CD4-positive, alpha-beta T cell treated with Interleukin-15 for 4 hours (primary cell): ENCODE measurements around the gene REXO5.

Source experiments
- DNase-seq: peaks from one replicate; pipeline ENCODE4 v3.0.0-alpha.2; 2020; ENCODE audit warnings: low spot score

Gene REXO5

GRCh38 chr16:20803192-20803560 is 3.2 kb upstream of the REXO5 start:
- DNase-seq: no peak

GRCh38 chr16:20803561-20804214 is 2.6 kb upstream of the REXO5 start:
- DNase-seq: no peak

GRCh38 chr16:20805684-20806167 is 601 bp upstream of the REXO5 start:
- DNase-seq: peak; percentile 3

DNA sequence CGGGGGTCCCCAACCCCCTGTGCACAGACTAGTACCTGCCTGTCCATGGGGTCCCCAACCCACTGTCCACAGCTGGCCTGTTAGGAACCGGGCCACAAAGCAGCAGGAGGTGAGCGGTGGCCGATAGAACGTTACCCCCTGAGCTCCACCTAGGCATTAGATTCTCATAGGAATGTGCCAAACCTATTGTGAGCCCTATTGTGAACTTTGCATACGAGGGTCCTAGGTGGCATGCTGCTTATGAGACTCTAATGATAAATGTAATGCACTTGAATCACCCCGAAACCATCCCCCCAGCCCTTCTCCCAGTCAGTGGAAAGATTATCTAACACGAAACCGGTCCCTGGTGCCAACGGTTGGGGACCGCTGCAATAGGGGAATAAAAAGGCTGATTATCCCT is 1.5 kb downstream of the REXO5 start:
- no peak for DNase-seq

DNA sequence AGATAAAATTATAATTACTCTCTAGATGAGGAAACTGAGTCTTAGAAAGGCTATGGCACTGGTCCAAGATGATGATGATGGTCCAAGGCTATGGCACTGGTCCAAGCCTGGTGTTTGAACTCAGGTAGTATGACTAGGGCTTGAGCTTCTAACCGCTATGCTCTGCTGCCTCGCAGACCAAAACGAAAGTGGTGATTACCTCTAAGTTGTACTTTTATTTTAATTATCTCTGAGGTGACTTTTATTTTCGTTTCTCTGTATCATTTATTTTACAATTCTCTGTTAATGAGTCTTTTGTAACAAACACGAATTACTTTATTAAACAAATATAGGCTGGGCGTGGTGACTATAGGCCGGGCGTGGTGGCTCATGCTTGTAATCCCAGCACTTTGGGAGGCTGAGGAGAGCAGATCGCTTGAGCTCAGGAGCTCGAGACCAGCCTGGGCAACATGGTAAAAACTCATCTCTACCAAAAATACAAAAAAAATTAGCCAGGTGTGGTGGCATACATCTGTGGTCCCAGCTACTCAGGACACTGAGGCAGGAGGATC is 5.6 kb downstream of the REXO5 start:
- no peak for DNase-seq

DNA sequence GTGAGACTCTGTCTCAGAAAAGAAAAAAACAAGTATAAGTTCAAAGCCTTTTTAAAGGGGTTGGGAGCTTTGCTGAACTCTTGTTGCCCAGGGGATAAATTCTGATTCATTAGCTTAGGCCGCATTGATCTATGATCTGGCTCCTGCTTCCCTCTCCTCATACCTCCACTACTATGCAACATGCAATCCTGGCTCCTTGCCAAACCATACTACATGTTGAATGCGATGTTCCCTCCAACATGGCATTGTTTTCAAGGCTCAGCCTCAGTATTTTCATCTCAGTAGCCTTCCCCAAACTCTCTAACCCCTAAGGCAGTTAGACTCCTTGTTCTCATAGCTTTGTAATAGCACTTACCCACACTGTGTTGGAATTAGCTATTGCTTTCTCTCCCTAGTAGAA is 6.2 kb downstream of the REXO5 start:
- no peak for DNase-seq

DNA sequence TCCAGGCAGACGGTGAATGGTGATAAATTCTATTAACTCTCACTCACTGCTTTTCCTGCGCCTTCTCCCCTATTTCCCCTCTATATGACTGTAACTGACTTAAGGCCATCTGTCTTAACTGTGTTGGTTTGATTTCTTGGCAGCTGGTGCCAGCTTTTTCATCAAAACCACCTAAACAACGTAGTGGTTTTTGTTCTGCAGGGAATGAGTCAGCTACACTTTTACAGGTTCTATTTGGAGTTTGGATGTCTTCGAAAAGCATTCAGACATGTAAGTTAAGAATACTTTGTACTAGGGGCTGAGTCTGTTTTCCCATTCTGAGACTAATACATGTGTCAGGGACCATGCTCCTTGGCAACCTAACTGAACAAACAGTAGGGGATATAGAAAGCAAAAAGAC is 8.5 kb downstream of the REXO5 start:
- DNase-seq: no peak

- no peak for DNase-seq
Observed at GRCh38 chr16:20818929-20819585, 12.7 kb downstream of the REXO5 start.

DNA sequence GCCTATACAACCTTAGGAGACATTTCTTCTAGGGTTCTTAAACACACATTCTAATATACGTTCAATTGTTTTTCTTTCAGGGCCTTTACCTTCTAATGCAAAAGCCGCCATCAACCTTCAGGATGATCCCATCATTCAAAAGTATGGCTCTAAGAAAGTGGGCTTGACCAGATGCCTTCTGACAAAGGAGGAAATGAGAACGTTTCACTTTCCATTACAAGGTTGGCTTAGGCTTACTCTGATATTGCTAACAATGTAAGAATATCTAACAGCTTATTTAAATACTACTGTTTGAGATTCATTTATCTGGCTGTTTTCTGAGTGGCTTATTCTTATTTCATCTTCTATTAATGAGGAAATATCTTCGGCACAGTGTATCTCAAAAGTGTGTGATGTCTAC is 15.4 kb downstream of the REXO5 start:
- no peak for DNase-seq

GRCh38 chr16:20822521-20823325 is 16.4 kb downstream of the REXO5 start:
- DNase-seq: no peak

GRCh38 chr16:20826039-20826566 is 19.8 kb downstream of the REXO5 start:
- no peak for DNase-seq

DNA sequence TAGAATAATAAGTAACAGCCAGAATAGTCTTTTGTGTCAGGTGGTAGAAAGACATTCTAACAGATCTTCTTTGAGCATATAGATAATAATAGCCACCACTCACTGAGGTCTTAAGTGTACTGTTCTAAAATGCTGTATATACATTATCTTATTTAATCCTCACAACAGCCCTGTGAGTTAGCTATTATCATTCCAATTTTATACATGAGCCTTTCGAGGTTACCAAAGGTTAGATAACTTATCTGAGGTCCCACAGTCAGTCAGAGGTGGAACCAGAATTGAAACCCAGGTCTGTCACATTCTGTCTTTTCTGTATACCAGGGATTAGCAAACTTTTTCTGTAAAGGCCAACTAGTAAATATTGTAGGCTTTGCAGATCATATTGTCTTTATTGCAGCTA is 23.2 kb downstream of the REXO5 start:
- no peak for DNase-seq

- no peak for DNase-seq
Observed at GRCh38 chr16:20830372-20830771, 24.0 kb downstream of the REXO5 start.

- no peak for DNase-seq
Observed at GRCh38 chr16:20833086-20833485, 26.8 kb downstream of the REXO5 start.

GRCh38 chr16:20838240-20838639 is 31.9 kb downstream of the REXO5 start:
- DNase-seq: no peak

GRCh38 chr16:20839504-20839903 is 33.2 kb downstream of the REXO5 start:
- DNase-seq: no peak

- DNase-seq: no peak
Observed at GRCh38 chr16:20844054-20844453, 37.7 kb downstream of the REXO5 start.

GRCh38 chr16:20844588-20844987 is 38.3 kb downstream of the REXO5 start:
- no peak for DNase-seq

DNA sequence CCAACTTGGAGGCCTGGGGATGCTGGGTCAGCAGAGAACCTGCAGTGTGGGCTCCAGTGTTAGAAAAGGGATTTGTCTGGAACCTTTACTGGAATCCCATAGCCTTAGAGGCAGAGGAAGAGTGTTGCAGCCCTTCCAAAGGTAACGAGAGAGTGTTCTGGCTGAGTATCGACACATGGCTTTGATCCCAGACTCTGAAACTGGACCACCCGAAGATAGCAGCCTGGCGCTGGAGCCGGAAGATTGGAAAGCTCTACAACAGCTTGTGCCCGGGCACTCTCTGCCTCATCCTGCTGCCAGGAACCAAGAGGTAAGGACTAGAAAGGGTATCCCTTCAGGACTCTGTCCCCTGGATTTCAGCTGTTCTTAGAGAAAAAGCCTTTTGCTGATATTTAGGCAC is 39.7 kb downstream of the REXO5 start:
- no peak for DNase-seq

DNA sequence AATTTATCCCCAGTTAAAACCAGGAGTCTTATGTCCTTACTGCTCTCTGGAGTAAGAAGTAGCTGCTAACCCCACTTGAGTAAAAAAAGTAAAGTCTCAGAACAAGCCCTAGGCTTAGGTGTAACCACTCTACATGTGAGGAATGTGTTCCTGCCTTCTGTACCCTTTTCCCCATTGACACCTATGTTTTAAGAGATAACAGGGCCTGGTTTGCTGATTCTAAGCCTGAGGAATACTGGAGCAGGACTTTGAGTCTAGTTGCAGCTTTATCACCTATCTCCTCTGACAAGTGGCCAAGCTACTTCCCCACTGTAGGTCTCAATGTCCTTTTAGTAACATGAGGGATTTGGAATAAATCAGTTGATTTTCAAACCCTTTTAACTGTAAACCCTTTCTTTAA is 40.2 kb downstream of the REXO5 start:
- DNase-seq: no peak

GRCh38 chr16:20847550-20847949 is 41.2 kb downstream of the REXO5 start:
- DNase-seq: no peak

DNA sequence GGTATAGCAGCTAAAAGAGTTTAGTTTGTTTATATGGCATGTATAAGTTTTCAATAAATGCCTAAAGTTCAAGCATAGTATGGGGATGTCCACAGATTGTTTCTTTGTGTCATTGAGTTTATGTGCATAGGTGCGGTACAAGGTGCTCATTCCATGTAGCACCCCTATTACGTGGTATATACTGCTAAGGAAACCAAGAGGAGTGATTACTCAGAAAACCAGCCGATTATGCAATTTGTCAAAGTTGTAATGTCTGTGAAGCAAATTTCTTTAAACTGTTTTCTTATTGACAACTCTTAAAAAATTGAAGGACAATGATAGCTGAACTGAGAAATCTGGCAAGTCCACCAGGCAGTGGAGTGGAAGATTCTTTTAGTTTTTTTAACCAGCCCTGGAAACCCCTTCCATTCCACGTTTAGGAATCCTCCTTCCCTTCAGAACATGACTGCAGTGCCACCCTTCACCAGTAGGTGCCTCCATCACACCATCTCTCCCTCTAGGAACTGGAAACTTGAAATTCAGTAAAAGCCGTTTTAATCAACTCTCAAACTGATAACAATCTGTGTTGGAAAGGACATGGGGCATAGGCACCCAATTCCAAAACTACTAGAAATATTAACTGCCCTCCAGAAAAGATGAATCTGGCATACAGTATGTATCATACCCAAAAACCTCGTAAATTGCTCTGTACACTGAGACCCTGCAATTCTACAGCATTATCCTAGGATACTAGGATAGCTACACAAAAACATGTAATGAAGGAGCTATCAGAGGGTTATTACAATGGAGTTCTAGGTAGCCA is 43.5 kb downstream of the REXO5 start:
- peak; percentile 61 for DNase-seq
